H1 (cell line): Measurements from ENCODE around the gene ITGB2. TPM values are rescaled to one million over a fixed set of nuclear protein-coding genes. Genes with fewer than 3 reads are reported as not detected.

Source experiments
- CTCF ChIA-PET: fragments of 300-600 bp; sonication (Branson Sonifier 250); formaldehyde crosslinking; loops from one replicate; lab custom pipeline; 2021; ENCODE audit not compliant: partially characterized antibody; lab: Charles Lee
- POLR2A ChIA-PET: fragments of 300-600 bp; sonication (Branson Sonifier 250); formaldehyde crosslinking; loops from one replicate; lab custom pipeline; 2021; ENCODE audit warnings: inconsistent platforms; ENCODE audit not compliant: partially characterized antibody; lab: Charles Lee
- DNase-seq, 2 experiments: peaks; one replicate each; pipeline versions ENCODE4 v3.0.0 to v3.0.0-alpha.2; 2010 to 2022; ENCODE audit warnings: low spot score in 2 of 2, low read depth in 1 of 2, mixed read lengths in 1 of 2
- FAIRE-seq: peaks from 2 replicates; lab custom pipeline; 2011; peaks lifted over from hg19 to GRCh38; lab: Jason Lieb, UNC
- H2AFZ ChIP-seq: 2 replicates; pipeline ENCODE4 v1.8.1; 2012; ENCODE audit warnings: low read length, inconsistent platforms
- H2AK5ac ChIP-seq: 2 replicates; pipeline ENCODE4 v1.6.1; 2013; ENCODE audit warnings: low read depth, low read length
- H2BK120ac ChIP-seq: replicated peaks from 2 replicates; pipeline ENCODE3; 2013; ENCODE audit warnings: low read depth, low read length, inconsistent platforms
- H2BK12ac ChIP-seq: 2 replicates; pipeline ENCODE4 v1.6.1; 2013; ENCODE audit warnings: low read depth, low read length
- H2BK15ac ChIP-seq: 2 replicates; pipeline ENCODE4 v1.6.1; 2013; ENCODE audit warnings: low read length
- H2BK20ac ChIP-seq: 2 replicates; pipeline ENCODE4 v1.6.1; 2013; ENCODE audit warnings: low read length
- H2BK5ac ChIP-seq: 2 replicates; pipeline ENCODE4 v1.6.1; 2013; ENCODE audit warnings: low read depth, low read length
- H3K14ac ChIP-seq: 2 replicates; pipeline ENCODE4 v1.6.1; 2013; ENCODE audit warnings: inconsistent platforms; ENCODE audit not compliant: insufficient read length
- H3K18ac ChIP-seq: 2 replicates; pipeline ENCODE4 v1.6.1; 2013; ENCODE audit warnings: low read length; ENCODE audit errors: extremely low read depth
- H3K23ac ChIP-seq: 2 replicates; pipeline ENCODE4 v1.6.1; 2013; ENCODE audit warnings: inconsistent platforms; ENCODE audit not compliant: insufficient read length
- H3K23me2 ChIP-seq: 2 replicates; pipeline ENCODE4 v1.6.1; 2013; ENCODE audit warnings: low read depth, low read length
- H3K27ac ChIP-seq: 2 replicates; pipeline ENCODE4 v1.6.1; 2011; ENCODE audit warnings: low read depth, low read length, inconsistent platforms
- H3K27me3 ChIP-seq, 4 experiments: replicated peaks in 1 of 4; 1 replicate in 1 of 4; 2 replicates in 3 of 4; pipeline versions ENCODE4 v1.6.1 to v1.8.1; 2011 to 2013; ENCODE audit warnings: low read length in 3 of 4, mild to moderate bottlenecking in 3 of 4, inconsistent platforms in 2 of 4, mixed read lengths in 2 of 4, moderate library complexity in 1 of 4; ENCODE audit not compliant: control insufficient read depth in 3 of 4, insufficient read depth in 3 of 4; ENCODE audit errors: extremely low read depth in 1 of 4
- H3K36me3 ChIP-seq, 4 experiments: 2 replicates each; pipeline versions ENCODE4 v1.6.1 to v1.8.1; 2011 to 2013; ENCODE audit warnings: mild to moderate bottlenecking in 4 of 4, low read length in 3 of 4, moderate library complexity in 2 of 4, control low read depth in 1 of 4, inconsistent platforms in 1 of 4; ENCODE audit not compliant: insufficient read depth in 4 of 4, control insufficient read depth in 2 of 4
- H3K4ac ChIP-seq: replicated peaks from 2 replicates; pipeline ENCODE3; 2013; ENCODE audit warnings: low read length, low read depth, mixed read lengths, inconsistent platforms; ENCODE audit not compliant: insufficient read length
- H3K4me1 ChIP-seq, 4 experiments: replicated peaks in 1 of 4; 1 replicate in 1 of 4; 2 replicates in 3 of 4; pipeline versions ENCODE4 v1.6.1 to v1.8.1; 2011 to 2013; ENCODE audit warnings: low read length in 3 of 4, inconsistent platforms in 2 of 4, mixed read lengths in 1 of 4; ENCODE audit not compliant: insufficient read depth in 4 of 4, control insufficient read depth in 3 of 4
- H3K4me2 ChIP-seq, 2 experiments: 2 replicates each; pipeline versions ENCODE4 v1.6.1 to v1.8.1; 2011 to 2013; ENCODE audit warnings: low read depth in 2 of 2, low read length in 2 of 2, control low read depth in 1 of 2, inconsistent platforms in 1 of 2, mild to moderate bottlenecking in 1 of 2; ENCODE audit not compliant: insufficient read depth in 1 of 2
- H3K4me3 ChIP-seq, 4 experiments: fragments of 200-600, 300-600 bp in 1 of 4; sonication (generic), shearing (Covaris generic), sonication (Bioruptor Twin) in 1 of 4; 2 replicates each; pipeline versions ENCODE4 v1.5.1 to v1.8.1; 2011 to 2016; ENCODE audit warnings: low read length in 4 of 4, low read depth in 3 of 4, control low read depth in 2 of 4, inconsistent platforms in 2 of 4, mild to moderate bottlenecking in 2 of 4, mixed read lengths in 1 of 4, moderate library complexity in 1 of 4; ENCODE audit not compliant: insufficient read depth in 2 of 4; ENCODE audit errors: extremely low read depth in 1 of 4
- H3K56ac ChIP-seq: replicated peaks from 2 replicates; pipeline ENCODE3; 2013; ENCODE audit warnings: low read depth, mild to moderate bottlenecking, mixed read lengths, low read length, inconsistent platforms; ENCODE audit not compliant: insufficient read length
- H3K79me1 ChIP-seq: 2 replicates; pipeline ENCODE4 v1.6.1; 2013; ENCODE audit warnings: low read depth, low read length, control low read depth
- H3K79me2 ChIP-seq, 2 experiments: 2 replicates each; pipeline versions ENCODE4 v1.6.1 to v1.8.1; 2012 to 2013; ENCODE audit warnings: low read length in 2 of 2, mild to moderate bottlenecking in 2 of 2, inconsistent platforms in 1 of 2; ENCODE audit not compliant: insufficient read depth in 2 of 2, control insufficient read depth in 1 of 2
- H3K9ac ChIP-seq, 4 experiments: replicated peaks in 1 of 4; 1 replicate in 1 of 4; 2 replicates in 3 of 4; pipeline versions ENCODE4 v1.6.1 to v1.8.1; 2011 to 2013; ENCODE audit warnings: low read depth in 3 of 4, low read length in 3 of 4, control low read depth in 2 of 4, mild to moderate bottlenecking in 2 of 4, moderate library complexity in 2 of 4, inconsistent platforms in 1 of 4; ENCODE audit errors: extremely low read depth in 1 of 4
- H3K9me3 ChIP-seq, 2 experiments: 2 replicates each; pipeline versions ENCODE4 v1.6.1 to v1.8.1; 2012 to 2013; ENCODE audit warnings: mild to moderate bottlenecking in 2 of 2, moderate library complexity in 2 of 2, control low read depth in 1 of 2, inconsistent platforms in 1 of 2, low read depth in 1 of 2, low read length in 1 of 2, mixed read lengths in 1 of 2; ENCODE audit not compliant: insufficient read depth in 2 of 2
- H4K20me1 ChIP-seq, 2 experiments: replicated peaks in 1 of 2; 2 replicates each; pipeline versions ENCODE3 to v1.8.1; 2011 to 2013; ENCODE audit warnings: inconsistent platforms in 2 of 2, low read length in 2 of 2, mild to moderate bottlenecking in 1 of 2; ENCODE audit not compliant: insufficient read depth in 2 of 2, control insufficient read depth in 1 of 2
- H4K5ac ChIP-seq: 2 replicates; pipeline ENCODE4 v1.6.1; 2013; ENCODE audit warnings: low read length, low read depth, mixed read lengths, inconsistent platforms; ENCODE audit not compliant: insufficient read length
- H4K8ac ChIP-seq: 2 replicates; pipeline ENCODE4 v1.8.0; 2013; ENCODE audit warnings: mild to moderate bottlenecking, moderate library complexity, low read length, inconsistent platforms; ENCODE audit not compliant: insufficient read depth; ENCODE audit errors: extremely low read depth
- H4K91ac ChIP-seq: replicated peaks from 2 replicates; pipeline ENCODE3; 2013; ENCODE audit warnings: low read length, mixed read lengths, inconsistent platforms; ENCODE audit not compliant: insufficient read length
- CTBP2 ChIP-seq: IDR thresholded peaks from 2 replicates; pipeline ENCODE4 v1.7.0; 2011; ENCODE audit warnings: borderline replicate concordance, mild to moderate bottlenecking, moderate library complexity, mixed read lengths, low read length; ENCODE audit not compliant: insufficient read depth, insufficient read length
- CTCF ChIP-seq, 3 experiments: IDR thresholded peaks; 1 replicate in 2 of 3; 2 replicates in 1 of 3; pipeline versions ENCODE4 v1.5.1 to v1.6.1; 2011; ENCODE audit warnings: low read length in 3 of 3, mild to moderate bottlenecking in 3 of 3, inconsistent platforms in 2 of 3, low read depth in 1 of 3, moderate library complexity in 1 of 3; ENCODE audit not compliant: insufficient read depth in 1 of 3; ENCODE audit errors: control extremely low read depth in 1 of 3
- SIRT6 ChIP-seq: IDR thresholded peaks from one replicate; pipeline ENCODE4 v1.7.1; 2012; ENCODE audit warnings: low read length, inconsistent platforms
- WGBS, 2 experiments: shearing (Covaris generic) in 1 of 2; methylation state at CpG; one replicate each; pipeline versions ENCODE4 v1.1.6 to v1.1.7; 2013 to 2015; ENCODE audit warnings: low lambda C conversion rate in 2 of 2, mixed read lengths in 2 of 2, inconsistent platforms in 1 of 2, low coverage in 1 of 2, missing lambda C conversion rate in 1 of 2; ENCODE audit not compliant: insufficient replicate concordance in 2 of 2, insufficient coverage in 1 of 2, insufficient read length in 1 of 2; ENCODE audit errors: extremely low coverage in 1 of 2, missing lambda C conversion rate in 1 of 2; 5-methylcytosine and 5-hydroxymethylcytosine counted together
- polyA plus RNA-seq, 7 experiments: library from polyadenylated mRNA; depleted of rRNA in 3 of 7; stranded (reverse) in 5 of 7; unstranded in 2 of 7; fragments of >200 nt in 5 of 7; fragments of 200-250 nt in 2 of 7; gene quantifications; 1 replicate in 5 of 7; 2 replicates in 1 of 7; 4 replicates in 1 of 7; pipeline versions ENCODE4 v1.2.1 to v1.2.3, GENCODE V29; 2011 to 2013; ENCODE audit warnings: missing spikeins in 2 of 7, mixed read lengths in 2 of 7
- total RNA-seq: library from RNA; stranded (reverse); fragmentation: NEBNext Ultra II Directional; extraction: Animal tissue kit (Norgen Biotek cat#: 25700); gene quantifications from 2 replicates; pipeline ENCODE4 v1.2.1, GENCODE V29; 2021

ITGB2 gene
- total and polyA plus RNA-seq, 2 of the 8 experiments (the other 6 are each of a cell fraction or from before 2014, with no cell fraction given), result 0.24 to 0.63 TPM

GRCh38 chr21:44929242-44929798 is 8.6 kb upstream of the ITGB2 start:
- Histone ChIP-seq H3K23ac (no peak overlapping the region), H2BK15ac (peak overlapping the region; percentile 95; the same call in 1 of the 2 replicates), H2BK120ac (no peak overlapping the region), H2BK20ac (0 out of 2 replicates have a peak overlapping the region, but pooled peaks have one; percentile 72), H2AK5ac (no peak overlapping the region), H3K4me3 (no peak overlapping the region), H2BK5ac (no peak overlapping the region), H2AFZ (no peak overlapping the region), H3K36me3 (peaks cover 0 to 4% (median 0%) of the 10 kb centered on the region in 4 experiments; a peak in 1 of 8 replicates), H3K4ac (no peak overlapping the region), H3K56ac (no peak overlapping the region), H3K23me2 (peaks cover 7% of the 10 kb centered on the region; the same call in 1 of the 2 replicates), H3K4me1 (peaks cover 0 to 30% (median 20%) of the 10 kb centered on the region in 4 experiments; a peak in 5 of 7 replicates), H4K8ac (no peak overlapping the region), H3K79me1 (no peaks in the 10 kb centered on the region), H3K18ac (no peak overlapping the region), H3K9ac (no peak overlapping the region), H4K91ac (no peak overlapping the region), H4K5ac (no peak overlapping the region), H3K27ac (no peak overlapping the region), H3K14ac (no peak overlapping the region), H3K27me3 (peaks cover 25 to 81% (median 69%) of the 10 kb centered on the region in 4 experiments), H3K9me3 (no peaks in the 10 kb centered on the region), H3K79me2 (no peaks in the 10 kb centered on the region), H2BK12ac (peak overlapping the region; percentile 68; the same call in 1 of the 2 replicates), H4K20me1 (peaks cover 0 to 3% of the 10 kb centered on the region in 2 experiments), H3K4me2 (no peak overlapping the region)
- FAIRE-seq, result no peak
- CTCF ChIA-PET, result interaction anchor here (1.4 to 1.8 kb wide), 2 partner anchors 36 to 46 kb away, joined by 3 to 10 read pairs; no protein-coding TSS in a partner anchor
- 85% methylated on average over 6 of the region's 6 CpGs; no CpG with 5 or more reads in 1 of the 2 experiments for WGBS, 2 experiments
- DNase-seq, result no peak
- POLR2A ChIA-PET, result interaction anchor here (0.6 to 2.4 kb wide), 3 partner anchors 11 to 443 kb away, joined by 3 to 7 read pairs (median 5); partner anchors contain the start of genes PTTG1IP and SLX9
- TF ChIP-seq CTCF (IDR thresholded peaks at IDR 0.05; ENCODE audit: control extremely low read depth in 1 of 3, insufficient read depth in 1 of 3, low read depth in 1 of 3, low read length in 3 of 3) (no peak), CTBP2 (no peak), SIRT6 (no peak)
